HL-60 (cell line): ENCODE results near the gene TJP1.
"Not testable (repeated sequence)": the region's sequence is repeated elsewhere in the genome, so short reads cannot be mapped to it uniquely, and the experiment has no call there.

ENCODE experiments used
- DNase-seq, 2 experiments: peaks; one replicate each; pipeline ENCODE4 v3.0.0-alpha.2; 2010 to 2020; ENCODE audit warnings: low read depth in 1 of 2, low spot score in 1 of 2
- H3K27ac ChIP-seq: fragments of 250-450 bp; sonication (Bioruptor Pico); replicated peaks from 2 replicates; pipeline ENCODE4 v1.5.1; 2020; ENCODE audit warnings: mild to moderate bottlenecking, moderate library complexity
- H3K27me3 ChIP-seq: fragments of 250-450 bp; sonication (Bioruptor Pico); 2 replicates; pipeline ENCODE4 v1.5.1; 2021; ENCODE audit warnings: mild to moderate bottlenecking, moderate library complexity; ENCODE audit not compliant: insufficient read depth, poor library complexity, severe bottlenecking
- H3K4me3 ChIP-seq: replicated peaks from 2 replicates; pipeline ENCODE4 v1.5.1; 2011; ENCODE audit warnings: mild to moderate bottlenecking, control low read depth, low read length; ENCODE audit not compliant: insufficient read depth
- CTCF ChIP-seq: IDR thresholded peaks from one replicate; pipeline ENCODE4 v1.5.1; 2011; ENCODE audit warnings: low read length, control low read depth, inconsistent platforms; ENCODE audit not compliant: insufficient read depth
- GABPA ChIP-seq: IDR thresholded peaks from 2 replicates; pipeline ENCODE4 v1.6.1; 2012; ENCODE audit warnings: low read depth
- POLR2AphosphoS5 ChIP-seq: IDR thresholded peaks from 2 replicates; pipeline ENCODE4 v1.6.1; 2012; ENCODE audit warnings: low read depth
- REST ChIP-seq: IDR thresholded peaks from 2 replicates; pipeline ENCODE4 v1.6.1; 2012; ENCODE audit warnings: low read depth; ENCODE audit not compliant: insufficient replicate concordance
- SPI1 ChIP-seq: IDR thresholded peaks from 2 replicates; pipeline ENCODE4 v1.6.1; 2012; ENCODE audit warnings: low read depth, mild to moderate bottlenecking, borderline replicate concordance

TJP1 gene

DNA sequence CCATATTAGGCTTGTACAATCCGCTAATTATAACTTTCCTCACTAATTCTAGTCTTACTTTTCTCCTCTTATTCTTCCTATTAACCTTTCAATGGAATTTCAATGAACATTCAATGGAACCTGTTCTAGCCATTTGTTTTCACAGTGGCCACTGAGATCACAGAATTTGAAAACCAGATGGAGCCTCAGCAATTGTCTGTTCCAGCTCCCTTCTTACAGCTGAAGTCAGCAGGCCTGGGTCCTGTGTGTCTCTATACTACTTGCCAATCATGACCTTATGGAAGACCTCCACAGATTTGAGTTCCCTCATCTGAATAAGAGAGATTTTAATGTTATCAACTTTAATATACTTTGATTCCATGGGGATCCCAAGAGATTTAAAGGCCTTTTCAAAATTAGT is 36.6 kb downstream of the TJP1 start:
- no peak for TF ChIP-seq REST
- TF ChIP-seq GABPA: no peak
- no peak overlapping the region for H3K27ac ChIP-seq
- no peak for DNase-seq
- no peak overlapping the region for H3K4me3 ChIP-seq
- H3K27me3 ChIP-seq: no peaks in the 10 kb centered on the region

DNA sequence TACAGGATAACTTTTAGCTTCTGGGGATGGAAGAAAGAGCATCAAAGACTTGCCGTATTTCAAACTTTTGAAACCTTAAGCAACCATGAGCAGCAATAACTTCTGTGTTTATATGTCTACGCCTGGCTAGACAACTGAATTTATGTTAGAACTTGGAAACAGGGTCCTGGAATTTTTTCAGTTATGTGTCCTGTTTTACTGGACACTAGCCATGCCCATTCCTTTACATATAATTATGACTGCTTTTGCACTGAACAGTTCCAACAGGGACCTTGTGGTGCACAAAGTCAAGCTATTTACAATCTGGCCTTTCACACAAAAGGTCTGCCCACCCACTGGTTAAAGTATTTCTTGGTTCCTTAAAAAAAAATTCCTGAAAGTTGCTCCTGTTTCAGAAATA is 37.1 kb downstream of the TJP1 start:
- no peak overlapping the region for H3K27ac ChIP-seq
- H3K27me3 ChIP-seq: no peaks in the 10 kb centered on the region
- H3K4me3 ChIP-seq: no peak overlapping the region
- DNase-seq: no peak
- no peak for TF ChIP-seq POLR2AphosphoS5

- TF ChIP-seq CTCF: no peak
- no peak for DNase-seq
Observed at GRCh38 chr15:29784413-29784812, 37.9 kb downstream of the TJP1 start.

GRCh38 chr15:29782816-29783215 is 39.5 kb downstream of the TJP1 start:
- DNase-seq: not testable (repeated sequence)

More at GRCh38 chr15:29784413-29784812, 37.9 kb downstream of the TJP1 start:
- no peak overlapping the region for H3K4me3 ChIP-seq
- H3K27ac ChIP-seq: no peak overlapping the region
- H3K27me3 ChIP-seq: no peaks in the 10 kb centered on the region

DNA sequence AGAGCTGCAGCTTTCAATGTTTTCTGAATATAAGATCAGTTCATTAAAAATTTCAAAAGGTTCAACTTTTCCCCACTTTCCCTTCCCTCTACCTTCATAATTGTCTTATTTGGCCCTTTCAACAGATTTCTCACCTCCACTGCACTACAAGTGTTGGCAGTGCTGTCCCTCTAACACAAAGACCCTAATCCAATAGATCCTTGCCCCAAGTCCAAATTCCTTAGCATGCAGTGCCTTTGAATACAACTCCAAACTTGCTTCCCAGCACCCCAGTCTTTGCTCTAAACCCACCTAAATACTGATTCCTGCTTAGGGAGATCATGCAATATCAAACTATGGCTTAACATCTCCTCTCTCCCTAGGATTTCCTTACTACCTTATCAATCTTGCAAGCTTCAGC is 43.9 kb downstream of the TJP1 start:
- H3K4me3 ChIP-seq: no peak overlapping the region
- H3K27me3 ChIP-seq: no peaks in the 10 kb centered on the region
- TF ChIP-seq POLR2AphosphoS5: no peak
- no peak for TF ChIP-seq SPI1
- TF ChIP-seq CTCF: no peak
- TF ChIP-seq GABPA: no peak
- no peak for TF ChIP-seq REST
- no peak overlapping the region for H3K27ac ChIP-seq
- DNase-seq: no peak

More at GRCh38 chr15:29782816-29783215, 39.5 kb downstream of the TJP1 start:
- H3K27ac ChIP-seq, H3K27me3 ChIP-seq, H3K4me3 ChIP-seq: not testable (repeated sequence)

DNA sequence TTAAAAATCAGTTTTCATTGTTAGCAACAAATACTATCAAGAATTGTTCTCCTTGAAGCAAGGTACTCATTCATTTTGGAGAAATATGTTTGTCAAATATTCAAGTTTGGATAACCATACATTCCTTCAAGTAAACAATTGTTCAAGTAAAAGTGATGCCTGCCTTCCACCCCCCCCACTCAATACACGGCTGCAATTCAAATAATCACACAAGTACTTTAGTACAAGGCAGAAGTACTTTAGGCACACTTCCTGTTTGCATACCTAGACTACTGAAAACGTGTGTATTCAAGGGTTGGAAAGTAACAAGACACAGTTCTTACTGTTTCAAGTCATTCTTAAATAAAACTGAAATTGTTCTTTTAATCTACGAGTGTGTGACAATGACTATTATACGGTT is 45.4 kb downstream of the TJP1 start:
- Histone ChIP-seq H3K27ac (no peak overlapping the region), H3K27me3 (no peaks in the 10 kb centered on the region), H3K4me3 (no peak overlapping the region)
- DNase-seq: no peak
- TF ChIP-seq REST (no peak), GABPA (no peak), CTCF (no peak), POLR2AphosphoS5 (no peak), SPI1 (no peak)
